SKM-1 treated with dmso at 0.1 percent for 144 hours (cell line): ENCODE data around the gene DDX1.
"Not testable (repeated sequence)": the region's sequence is repeated elsewhere in the genome, so short reads cannot be mapped to it uniquely, and the experiment has no call there.

Source experiments
- DNase-seq: peaks from one replicate; lab custom pipeline; 2025; ENCODE audit not compliant: unreplicated experiment; lab: John Stamatoyannopoulos, UW

Gene DDX1

DNA sequence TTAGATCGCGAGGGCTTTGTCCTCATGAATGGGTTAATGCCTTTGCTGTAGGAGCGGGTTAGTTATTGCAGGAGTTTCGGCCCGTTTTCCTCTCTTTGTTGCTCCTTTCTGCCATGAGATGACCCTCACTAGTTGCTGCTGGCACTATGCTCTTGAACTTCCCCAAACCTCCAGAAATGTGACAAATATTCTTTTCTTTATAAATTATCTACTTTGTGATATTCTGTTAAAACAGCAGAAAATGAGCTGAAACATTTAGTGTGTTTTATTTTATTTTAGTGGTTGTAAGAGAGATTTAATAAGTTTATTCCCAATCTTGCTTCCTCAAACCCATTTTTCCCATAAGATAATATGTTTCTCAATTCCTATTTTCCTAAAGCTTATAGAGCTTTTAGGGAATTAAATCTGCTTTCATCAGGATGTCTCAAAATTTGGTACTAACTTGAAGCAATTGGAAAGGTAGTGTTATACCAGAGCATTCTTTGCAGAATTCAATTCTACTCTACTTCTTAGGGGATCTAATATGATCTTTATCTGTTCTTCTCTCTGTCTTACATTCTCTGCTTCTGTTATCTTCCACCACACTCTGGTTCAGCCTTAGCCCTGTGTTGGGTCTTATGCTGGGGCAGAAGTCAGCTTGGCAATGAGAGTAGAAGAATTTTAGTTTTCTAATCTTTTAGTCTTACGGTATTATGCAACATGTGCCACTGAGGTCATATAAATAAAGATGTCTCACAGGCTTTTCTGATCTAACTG is 23.1 kb downstream of the DDX1 start:
- DNase-seq: no peak

DNA sequence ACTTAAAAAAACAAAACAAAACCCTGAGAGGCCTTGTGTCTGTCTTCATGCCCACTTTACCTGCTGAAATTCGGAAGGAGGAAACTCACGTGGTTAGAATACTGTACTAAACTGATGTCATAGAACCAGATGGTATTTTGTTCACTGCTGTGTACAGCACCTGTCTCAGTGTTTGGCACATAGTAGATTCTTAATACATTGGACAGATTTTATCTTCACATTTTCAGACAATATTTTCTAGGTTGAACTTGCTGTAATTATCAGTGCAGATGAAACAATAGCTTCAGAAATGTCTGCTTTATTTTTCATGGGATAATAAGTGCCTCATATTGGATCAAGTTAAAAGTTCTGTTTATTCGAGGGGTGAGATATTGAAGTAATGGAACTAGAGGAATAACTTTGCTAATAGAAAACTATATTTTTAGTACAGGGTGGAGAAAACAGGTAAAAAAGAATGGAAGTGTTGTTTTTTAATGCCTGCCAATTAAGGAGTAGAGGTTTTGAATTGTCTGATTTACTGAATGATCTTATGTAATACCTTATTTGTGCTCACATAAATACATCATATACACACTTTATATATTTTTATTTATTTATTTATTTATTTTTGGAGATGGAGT is 23.7 kb downstream of the DDX1 start:
- DNase-seq: no peak

DNA sequence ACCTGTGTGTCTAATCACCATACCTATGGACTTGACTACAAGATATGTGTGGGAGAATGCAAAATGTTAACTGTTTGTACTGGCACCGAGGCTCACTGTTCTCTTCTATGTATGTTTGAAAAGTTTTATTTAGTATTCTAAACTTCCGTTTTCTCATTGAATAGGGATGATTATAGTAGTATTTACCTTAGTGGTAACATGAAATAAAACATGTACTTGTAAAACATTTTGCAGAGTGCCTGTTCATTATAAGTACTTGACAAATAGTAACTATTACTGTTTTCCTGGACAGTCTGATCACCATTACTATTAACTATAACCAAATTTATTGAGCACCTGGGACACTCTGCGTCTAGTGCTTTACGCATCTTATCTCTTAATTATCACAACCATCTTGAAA is 24.8 kb downstream of the DDX1 start:
- DNase-seq: no peak

DNA sequence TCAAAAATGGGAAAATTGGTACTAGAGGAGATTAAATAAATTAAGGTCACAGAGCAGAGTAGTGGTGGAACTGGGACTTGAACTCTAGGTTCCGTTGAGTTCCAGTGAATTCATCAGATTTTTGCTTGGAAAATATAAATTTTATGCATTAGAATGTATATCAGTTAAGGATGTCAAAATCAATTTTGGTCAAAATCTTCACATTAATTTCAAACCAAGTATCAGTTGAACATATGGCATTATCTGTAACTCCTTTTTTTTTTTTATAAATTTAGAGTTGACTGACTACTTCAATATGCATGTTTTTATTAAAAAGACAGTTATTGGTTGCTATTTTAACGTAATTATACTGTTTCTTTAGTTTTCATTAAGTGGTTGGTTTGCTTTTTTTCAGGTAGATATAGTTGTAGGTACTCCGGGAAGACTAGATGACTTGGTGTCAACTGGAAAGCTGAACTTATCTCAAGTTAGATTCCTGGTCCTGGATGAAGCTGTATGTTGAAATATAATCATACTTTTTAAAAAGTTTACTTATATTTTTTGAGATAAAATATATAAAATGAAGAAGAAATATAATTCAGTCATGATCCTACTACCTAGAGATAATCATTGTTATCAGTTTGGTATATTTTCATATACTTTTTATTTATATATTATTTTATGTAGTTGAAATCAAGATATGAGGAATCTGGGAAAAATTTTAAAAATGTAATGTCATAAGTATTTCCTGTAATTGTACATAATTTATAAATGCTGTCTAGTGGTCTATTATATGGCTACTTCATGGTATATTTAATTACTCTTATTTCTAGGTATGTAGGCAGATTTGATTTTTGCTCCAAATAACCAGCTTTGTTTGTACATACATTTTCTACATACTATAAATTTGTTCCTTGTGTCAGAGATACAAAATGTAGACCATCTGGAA is 25.4 kb downstream of the DDX1 start:
- no peak for DNase-seq

DNA sequence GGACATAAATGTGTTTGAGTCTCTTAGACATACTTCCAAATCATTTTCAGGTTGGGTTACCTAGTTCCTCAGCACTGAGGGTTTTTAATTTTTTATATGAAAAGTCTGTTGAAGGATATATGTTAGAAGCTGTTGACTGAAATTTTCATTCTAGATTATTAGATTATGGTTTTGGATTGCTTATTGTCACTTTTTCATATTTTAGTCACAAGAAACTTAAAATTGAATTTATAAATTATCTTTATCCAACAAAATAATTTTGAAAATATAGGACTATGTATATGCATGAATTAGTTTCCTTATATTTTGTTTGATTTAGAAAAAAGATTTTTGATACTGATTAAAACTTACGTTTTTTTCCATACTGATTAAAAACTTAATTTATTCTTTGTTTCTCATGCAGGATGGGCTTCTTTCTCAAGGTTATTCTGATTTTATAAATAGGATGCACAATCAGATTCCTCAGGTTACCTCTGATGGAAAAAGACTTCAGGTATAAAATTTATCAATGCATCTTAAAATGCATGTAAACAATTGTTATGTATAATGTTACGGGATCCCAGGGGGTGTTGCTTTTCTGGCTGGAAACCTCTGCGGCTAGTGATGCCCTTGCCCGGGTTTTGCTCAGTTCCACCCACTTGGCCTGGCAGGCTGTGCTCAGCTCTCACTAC is 26.2 kb downstream of the DDX1 start:
- DNase-seq: no peak

GRCh38 chr2:15618449-15618855 is 26.8 kb downstream of the DDX1 start:
- no peak for DNase-seq

GRCh38 chr2:15619076-15619475 is 27.4 kb downstream of the DDX1 start:
- DNase-seq: no peak

- DNase-seq: no peak
Measured at GRCh38 chr2:15619510-15619909, 27.8 kb downstream of the DDX1 start.

GRCh38 chr2:15619938-15620337 is 28.3 kb downstream of the DDX1 start:
- DNase-seq: no peak

- DNase-seq: no peak
Measured at GRCh38 chr2:15620340-15620739, 28.7 kb downstream of the DDX1 start.

GRCh38 chr2:15620857-15621471 is 29.3 kb downstream of the DDX1 start:
- no peak for DNase-seq

DNA sequence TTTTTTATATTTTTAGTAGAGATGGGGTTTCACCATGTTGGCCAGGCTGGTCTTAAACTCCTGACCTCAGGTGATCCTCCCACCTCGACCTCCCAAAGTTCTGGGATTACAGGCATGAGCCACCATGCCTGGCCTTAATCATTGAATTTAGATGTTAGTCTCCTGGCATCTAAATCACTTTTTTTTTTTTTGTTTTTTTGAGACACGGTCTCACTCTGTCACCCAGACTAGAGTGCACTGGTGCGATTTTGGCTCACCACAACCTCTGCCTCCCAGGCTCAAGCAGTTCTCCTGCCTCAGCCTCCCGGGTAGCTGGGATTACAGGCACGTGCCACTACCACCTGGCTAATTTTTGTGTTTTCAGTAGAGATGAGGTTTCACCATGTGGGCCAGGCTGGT is 29.8 kb downstream of the DDX1 start:
- not testable (repeated sequence) for DNase-seq

- DNase-seq: no peak
Measured at GRCh38 chr2:15622214-15622613, 30.5 kb downstream of the DDX1 start.

- DNase-seq: no peak
Measured at GRCh38 chr2:15622614-15623480, 31.2 kb downstream of the DDX1 start.

DNA sequence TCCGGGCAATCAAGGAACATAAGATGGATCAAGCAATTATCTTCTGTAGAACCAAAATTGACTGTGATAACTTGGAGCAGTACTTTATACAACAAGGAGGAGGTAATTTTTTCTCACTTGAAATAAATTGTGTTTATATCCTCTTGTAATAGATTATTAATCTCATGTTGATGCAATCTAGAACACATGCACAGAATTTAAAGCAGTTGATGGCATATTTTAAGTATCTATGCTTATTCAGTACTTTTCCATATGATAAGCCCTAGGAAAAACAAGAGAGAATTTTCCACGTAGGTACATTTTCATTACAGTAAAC is 31.8 kb downstream of the DDX1 start:
- no peak for DNase-seq

GRCh38 chr2:15623898-15624541 is 32.4 kb downstream of the DDX1 start:
- DNase-seq: no peak

- DNase-seq: no peak
Measured at GRCh38 chr2:15624903-15625302, 33.2 kb downstream of the DDX1 start.

- no peak for DNase-seq
Measured at GRCh38 chr2:15625344-15626036, 33.8 kb downstream of the DDX1 start.

- no peak for DNase-seq
Measured at GRCh38 chr2:15626126-15626525, 34.5 kb downstream of the DDX1 start.
